HG03354 (cell line): ENCODE data around the gene HOXB4.

Experiments used
- ATAC-seq: cut with Tn5 transposase; IDR thresholded peaks from one replicate; pipeline ENCODE4 v1.9.1; 2021; ENCODE audit warnings: mild to moderate bottlenecking; ENCODE audit not compliant: unreplicated experiment, poor library complexity, severe bottlenecking

The HOXB4 gene

DNA sequence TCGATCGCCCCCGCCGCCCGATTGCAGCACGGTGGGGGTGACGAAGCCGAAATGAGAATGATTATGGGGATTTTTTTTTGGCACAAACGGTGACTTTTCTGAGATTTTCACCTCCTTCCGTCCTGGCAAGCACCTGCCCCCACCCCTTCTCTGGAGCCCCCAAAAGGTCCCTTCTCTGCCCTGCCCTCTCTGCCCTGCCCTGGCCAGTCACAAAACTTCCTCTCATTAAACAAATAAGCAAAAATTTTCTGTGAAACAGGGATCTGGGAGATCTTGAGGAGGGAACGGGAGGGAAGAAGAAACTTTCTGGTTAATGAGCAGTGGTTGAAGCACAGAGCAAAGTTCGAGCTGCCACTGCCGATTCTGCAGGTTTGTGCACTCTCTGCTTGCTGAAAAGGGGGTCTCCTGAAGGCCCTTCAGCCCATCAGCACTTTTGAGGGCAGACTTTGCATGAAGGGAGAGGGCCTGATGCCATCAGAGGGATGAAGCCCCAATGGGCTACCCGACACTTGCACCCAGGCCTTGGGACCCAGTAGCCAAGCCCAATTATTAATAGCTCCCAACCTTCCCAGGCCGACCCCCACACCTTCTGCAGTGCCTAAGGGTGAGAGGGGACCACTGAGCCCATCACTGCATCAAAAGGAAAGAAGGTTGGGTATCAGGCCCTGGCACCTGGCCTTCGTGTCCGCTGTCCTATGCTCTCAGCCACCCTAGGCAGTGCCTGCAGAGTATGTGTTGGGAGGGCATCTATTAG lies 38.0 kb upstream of the HOXB4 start:
- no peak for ATAC-seq

GRCh38 chr17:48615047-48615962 lies 37.2 kb upstream of the HOXB4 start, which contains the start of gene HOXB8:
TSS of gene HOXB8 (minus strand) at chr17:48615292. CDS start at chr17:48614704, 588 bp downstream.
- ATAC-seq = no peak

- no peak for ATAC-seq
These were observed 35.9 kb upstream of the HOXB4 start for GRCh38 chr17:48613862-48614694.

GRCh38 chr17:48612854-48613691 lies 34.9 kb upstream of the HOXB4 start:
- peak; percentile 54 for ATAC-seq

- ATAC-seq = no peak
These were observed 34.3 kb upstream of the HOXB4 start for GRCh38 chr17:48612456-48612853.

GRCh38 chr17:48611681-48612455 lies 33.7 kb upstream of the HOXB4 start:
- no peak for ATAC-seq

DNA sequence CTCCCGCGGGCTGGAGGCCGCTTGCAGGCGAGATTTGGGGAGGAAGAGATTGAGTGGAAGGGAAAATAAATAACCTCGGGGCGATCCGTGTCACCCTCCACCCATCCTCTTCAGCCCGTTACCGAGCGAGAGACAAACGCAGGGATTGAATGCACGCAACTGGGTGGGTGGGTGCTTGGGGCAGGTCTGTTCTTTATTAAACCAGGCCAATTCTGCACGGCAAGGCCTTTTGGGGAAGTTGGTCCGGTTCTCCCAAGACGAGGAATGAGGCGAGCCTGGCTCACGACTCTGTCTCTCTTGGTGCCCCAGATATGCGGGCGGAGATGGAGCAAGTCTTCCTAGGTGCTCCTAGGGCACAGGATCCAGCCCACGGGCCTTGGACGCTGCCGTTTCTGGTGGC lies 33.1 kb upstream of the HOXB4 start:
- peak; percentile 10 for ATAC-seq

- ATAC-seq = peak; percentile 49
These were observed 32.4 kb upstream of the HOXB4 start, which contains the start of gene HOXB7 for GRCh38 chr17:48610282-48611211. TSS of gene HOXB7 (minus strand) at chr17:48611017. CDS start at chr17:48610918, 99 bp downstream.

DNA sequence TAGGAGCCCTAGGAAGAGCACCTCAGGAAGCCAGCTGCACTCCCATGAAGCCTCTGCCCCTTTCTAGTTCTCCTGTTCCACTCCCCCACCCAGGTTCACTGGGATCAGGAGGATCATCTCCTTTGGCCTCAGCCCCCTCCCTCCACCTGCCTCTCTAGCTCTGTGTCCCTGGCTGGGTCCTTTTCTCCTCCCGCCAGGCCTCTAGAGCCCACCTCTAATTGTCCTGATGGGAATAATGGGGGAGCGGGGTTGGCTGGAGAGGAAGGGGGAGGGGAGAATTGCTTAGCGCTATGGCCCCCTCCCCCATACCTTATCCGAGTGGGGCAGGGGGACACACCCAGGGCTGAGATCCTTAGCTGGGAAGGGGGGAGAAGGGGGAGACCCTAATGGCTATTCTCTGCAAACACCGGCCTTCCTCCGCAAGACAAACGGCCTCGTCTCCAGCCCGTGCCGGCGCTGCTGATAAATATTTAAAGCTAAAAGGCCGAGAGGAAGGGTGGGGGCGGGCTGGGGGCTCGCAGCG lies 31.7 kb upstream of the HOXB4 start:
- ATAC-seq = no peak

DNA sequence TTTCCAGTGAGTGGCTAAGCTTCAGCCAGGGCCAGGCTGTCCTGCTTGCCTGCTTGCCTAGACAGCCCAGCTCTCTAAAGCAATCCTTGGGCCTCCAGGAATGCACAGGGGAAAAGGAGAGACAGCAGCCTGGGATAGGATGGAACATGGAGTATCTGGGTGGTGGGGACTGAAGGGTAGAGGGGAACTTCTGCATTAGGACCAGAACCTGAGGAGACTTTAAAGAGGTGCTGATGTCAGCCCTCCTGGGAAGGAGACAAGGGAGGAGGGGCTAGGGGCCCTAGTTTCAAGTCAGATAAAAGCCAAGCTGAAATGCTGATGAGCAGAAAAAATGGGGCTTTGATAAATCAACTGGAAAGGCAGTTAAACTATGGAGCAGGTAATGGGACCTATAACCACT lies 30.9 kb upstream of the HOXB4 start:
- ATAC-seq = no peak

DNA sequence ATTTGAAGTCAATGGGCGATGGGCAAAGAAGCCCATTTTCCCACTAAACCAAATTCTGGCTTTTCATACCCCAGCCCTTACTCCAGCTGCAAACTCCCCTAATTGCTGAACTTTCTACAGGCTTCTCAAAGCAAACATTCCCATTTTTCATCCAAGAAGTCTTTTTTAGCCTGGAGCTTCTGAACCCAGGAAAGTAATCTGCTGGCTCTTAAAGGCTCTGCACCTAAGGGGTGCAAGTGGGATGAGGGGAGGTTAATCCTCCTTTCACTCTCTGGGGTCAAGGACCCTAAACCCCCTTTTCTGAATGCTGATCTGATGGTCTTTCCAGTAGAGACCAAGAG lies 30.3 kb upstream of the HOXB4 start:
- no peak for ATAC-seq

GRCh38 chr17:48606892-48607614 lies 28.9 kb upstream of the HOXB4 start:
- ATAC-seq = no peak

- no peak for ATAC-seq
These were observed 28.1 kb upstream of the HOXB4 start for GRCh38 chr17:48605991-48606891.

DNA sequence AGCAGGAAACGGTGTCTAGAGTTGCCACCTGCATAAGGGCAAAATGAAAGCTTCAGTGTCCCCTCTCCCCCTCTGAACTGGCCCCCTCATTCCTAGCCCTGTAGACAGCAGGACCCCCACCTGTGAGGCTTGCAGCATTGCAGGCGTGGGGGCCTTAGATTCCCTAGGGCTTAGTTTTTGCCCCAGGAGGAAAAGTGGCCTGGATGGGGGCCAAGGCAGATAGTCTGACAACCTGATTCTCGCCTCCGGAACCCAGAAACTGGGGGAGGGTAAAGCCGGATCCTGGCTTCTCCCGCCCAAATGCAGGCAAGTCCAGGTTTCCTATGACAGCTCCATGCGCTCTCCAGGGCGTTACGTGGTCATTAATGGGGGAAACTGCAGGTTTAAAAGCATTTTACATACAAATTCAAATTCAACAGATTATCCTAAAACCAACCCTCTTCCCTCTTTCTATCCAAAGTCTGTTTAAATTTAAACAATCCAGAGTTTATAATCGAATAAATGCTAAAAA lies 27.3 kb upstream of the HOXB4 start:
- no peak for ATAC-seq

DNA sequence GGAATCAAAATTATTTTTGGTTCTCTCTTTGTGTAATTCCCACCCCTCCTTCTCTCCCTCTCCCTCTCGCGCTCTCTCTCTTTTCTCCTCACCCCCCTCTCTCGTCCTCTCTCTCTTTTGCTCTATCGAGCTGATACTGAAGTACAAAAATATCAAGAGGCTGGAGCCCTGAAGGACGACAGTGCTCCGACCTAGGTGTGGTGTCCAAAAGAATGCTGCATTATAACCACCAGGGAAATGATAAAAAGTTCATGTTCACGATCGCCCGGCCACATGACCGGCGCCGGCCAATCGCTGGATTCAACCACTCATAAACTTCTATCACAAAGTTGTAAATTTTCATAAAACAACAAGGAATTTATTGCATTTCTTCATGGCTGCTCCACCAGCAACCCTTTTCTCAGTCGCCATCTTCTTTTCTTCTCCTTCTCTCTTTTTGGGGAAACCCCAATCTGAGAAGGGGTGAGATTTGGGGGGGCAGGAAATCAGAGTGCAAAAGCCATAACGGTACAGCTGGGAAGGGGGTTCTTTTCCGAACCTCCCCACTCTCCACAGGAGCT lies 26.7 kb upstream of the HOXB4 start, which contains the start of gene HOXB6:
Gene HOXB6 (minus strand): TSS at position 217 of the 560 bp plus-strand sequence. CDS start 6,836 bp downstream, outside the sequence.
- no peak for ATAC-seq
